HG02678 (cell line): Measurements from ENCODE around the gene DPH5.
"Not testable (repeated sequence)": the region's sequence is repeated elsewhere in the genome, so short reads cannot be mapped to it uniquely, and the experiment has no call there.

Experiments used
- ATAC-seq: cut with Tn5 transposase; IDR thresholded peaks from one replicate; pipeline ENCODE4 v1.9.1; 2021; ENCODE audit warnings: mild to moderate bottlenecking, moderate library complexity; ENCODE audit not compliant: unreplicated experiment

Gene DPH5

DNA sequence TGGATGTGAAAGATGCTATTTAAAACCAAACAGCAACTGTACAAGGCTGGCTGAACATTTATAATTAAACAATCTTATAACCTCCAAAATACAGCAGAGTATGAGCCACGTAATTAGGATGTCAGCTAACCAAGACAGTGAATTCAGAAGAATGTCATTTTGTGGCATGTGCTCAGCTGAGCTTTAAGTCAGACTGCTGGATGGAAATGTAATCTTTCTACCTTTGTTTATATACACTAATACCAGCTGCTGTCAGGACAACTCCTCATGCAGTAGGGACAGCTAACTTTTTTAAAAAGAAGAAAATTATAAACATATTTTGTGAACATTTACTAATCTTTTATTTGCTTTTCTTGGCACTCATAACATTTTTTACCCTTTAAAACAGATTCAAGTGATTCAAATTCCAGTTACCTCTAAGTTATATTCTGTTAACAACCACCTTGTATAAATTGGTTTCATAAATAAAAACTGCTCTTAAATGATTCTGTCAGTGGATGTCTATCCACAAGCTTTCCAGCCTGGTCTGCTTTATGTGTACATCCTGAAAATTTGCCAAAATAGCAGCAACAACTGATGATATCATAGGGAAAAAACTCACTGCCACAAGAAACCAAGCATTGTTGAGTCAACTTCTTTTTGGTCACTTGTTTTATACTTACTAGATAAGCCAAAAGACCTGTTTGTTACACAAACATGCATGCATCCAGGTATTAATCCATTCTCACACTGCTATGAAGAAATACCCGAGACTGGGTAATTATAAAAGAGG, 36.1 kb downstream of the DPH5 start:
- ATAC-seq = no peak

DNA sequence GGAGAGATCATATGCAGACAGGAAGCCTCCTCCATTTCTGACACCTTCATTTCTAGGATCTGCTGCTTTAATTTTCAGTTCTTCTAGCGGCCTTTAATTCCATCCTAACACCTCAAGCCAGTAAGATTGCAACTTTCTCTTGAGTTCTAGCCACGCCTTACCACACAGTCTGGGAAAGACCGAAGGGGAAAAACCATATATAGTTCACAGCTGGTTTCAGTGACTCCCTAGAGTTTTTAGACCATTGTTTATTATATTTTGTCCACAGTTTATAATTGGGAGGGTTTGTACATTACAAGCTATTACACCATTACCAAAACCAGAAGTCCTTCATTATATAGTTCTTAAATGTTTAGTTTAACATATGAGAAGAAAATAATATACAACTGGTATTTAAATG, 37.5 kb downstream of the DPH5 start:
- ATAC-seq = no peak

DNA sequence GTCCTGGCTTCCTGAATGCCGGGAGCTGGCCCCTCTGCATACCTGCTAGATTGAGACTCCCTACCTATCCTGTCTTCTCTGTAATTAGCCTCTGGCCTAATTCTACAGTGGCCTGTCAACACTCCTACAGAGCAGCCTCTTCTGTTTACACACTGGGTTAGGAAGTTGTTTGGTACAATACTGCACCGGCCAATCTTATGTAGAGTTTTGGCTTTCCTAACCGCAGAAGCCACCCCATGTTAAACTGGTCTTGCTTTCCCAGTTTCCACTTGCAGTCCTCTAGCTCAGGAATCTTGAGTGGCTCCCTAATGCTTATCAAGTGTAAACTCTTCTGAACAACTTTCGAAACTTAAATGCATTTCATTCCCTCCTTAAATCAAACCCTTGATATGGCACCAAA, 42.8 kb downstream of the DPH5 start:
- no peak for ATAC-seq

DNA sequence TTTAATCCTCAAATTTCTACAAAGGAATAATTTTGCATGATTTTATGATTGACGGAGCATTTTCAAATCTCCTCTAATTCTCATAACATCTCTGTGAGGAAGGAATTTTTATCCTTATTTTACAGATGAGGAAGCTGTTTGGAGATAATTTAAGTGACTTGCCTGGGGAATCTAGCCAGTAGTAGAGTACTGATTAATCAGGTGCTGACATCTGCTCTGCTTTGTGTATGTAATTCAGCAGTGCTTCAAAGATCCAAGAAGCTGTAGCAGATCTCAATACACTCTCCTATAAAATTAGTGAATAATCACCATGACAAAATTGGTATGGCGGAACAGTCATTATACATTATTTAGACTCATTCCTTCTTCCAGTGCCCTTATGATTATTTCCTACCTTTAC, 46.0 kb downstream of the DPH5 start:
- no peak for ATAC-seq

DNA sequence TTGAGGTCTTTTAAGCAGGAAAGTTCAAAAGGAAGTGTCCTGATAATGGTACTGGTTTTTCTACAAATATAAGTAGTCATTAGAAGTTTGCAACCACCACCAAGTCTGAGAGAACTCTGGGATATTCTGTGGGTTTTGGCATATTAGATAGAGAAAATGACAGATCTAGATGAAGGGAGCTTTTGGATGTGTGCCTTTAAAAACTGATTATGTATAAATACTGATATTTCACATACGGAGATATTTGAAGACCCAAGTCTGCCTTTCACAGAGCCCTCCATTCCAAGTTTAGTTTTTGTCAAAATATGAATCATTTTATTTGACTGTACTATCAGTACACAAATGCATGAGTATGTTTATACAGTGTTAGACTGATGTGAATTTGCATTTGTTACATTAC, 48.6 kb downstream of the DPH5 start:
- no peak for ATAC-seq

DNA sequence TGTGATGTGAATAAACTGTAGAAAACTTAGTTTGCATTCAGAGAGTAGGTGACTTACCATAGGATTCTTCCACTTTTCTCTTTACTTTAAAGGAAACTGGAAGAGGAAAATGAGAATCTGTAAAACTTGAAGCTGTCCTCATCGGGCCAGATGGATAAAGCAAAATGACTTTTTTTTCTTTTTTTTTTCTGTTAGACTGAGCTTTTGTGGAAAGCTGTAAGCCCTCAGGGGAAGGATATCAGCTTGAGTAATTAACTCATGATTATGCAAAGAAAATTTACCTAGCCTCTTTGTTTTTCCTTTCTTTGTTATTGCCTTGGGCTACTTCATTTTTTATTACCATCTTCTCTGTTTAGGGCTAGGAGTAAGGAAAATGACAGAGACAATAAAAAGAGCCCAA, 53.4 kb downstream of the DPH5 start:
- ATAC-seq = no peak

DNA sequence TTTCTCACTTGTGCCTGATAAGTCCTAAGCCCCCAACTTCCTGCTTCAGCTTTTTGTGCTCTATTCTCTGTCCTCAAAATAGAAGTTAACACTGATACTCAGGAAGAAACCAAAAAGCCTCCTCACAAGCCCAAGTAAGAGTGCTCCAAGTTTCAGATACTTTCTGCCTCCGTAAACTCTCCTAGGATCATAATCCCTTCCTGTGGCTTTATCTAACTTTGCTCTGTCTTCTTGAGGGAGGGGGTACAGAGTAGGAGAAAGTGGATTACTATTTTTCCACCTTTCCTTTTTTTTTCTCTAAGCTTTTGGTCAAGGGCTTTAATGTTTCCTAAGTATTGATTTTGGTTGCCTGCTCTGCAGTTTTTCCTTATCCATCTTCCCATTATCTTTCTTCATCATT, 54.6 kb downstream of the DPH5 start:
- no peak for ATAC-seq

DNA sequence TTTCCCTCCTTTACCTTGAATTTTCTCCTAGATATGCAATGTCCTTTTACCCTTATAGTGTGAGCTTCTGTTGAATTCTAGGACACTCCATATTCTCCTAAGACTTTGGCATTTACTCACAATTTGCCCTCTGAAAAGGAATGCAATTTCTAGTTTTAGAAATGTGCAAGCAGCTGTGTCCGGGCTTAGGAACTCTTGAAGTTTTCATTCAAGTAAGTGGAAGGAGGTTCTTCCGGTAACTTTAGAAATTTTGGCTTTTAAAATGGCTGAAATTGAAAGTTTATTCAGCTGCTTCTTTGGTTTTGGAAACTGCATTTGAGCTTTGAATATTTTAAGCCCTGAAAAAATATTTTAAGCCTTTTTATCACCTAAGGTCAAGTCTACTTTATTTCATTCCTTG, 56.3 kb downstream of the DPH5 start:
- ATAC-seq = no peak

DNA sequence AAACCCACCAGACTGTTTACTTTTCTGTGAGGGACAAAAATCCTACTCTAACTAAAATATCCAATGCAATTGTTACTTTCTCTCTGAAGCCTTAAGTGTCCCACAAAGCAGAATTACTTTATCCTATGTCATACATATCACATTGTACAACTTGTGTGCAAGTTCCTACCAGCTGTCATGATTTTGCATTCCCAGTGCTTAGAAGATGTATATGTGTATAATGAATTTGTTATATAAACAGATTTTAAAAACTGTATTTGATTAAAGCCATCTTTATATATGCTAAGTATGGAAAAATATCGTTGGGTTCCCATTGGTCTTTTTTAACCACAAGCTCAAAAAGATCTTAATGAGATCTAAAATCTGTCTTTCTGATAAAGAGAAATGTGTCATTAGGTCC, 57.0 kb downstream of the DPH5 start:
- ATAC-seq = no peak

DNA sequence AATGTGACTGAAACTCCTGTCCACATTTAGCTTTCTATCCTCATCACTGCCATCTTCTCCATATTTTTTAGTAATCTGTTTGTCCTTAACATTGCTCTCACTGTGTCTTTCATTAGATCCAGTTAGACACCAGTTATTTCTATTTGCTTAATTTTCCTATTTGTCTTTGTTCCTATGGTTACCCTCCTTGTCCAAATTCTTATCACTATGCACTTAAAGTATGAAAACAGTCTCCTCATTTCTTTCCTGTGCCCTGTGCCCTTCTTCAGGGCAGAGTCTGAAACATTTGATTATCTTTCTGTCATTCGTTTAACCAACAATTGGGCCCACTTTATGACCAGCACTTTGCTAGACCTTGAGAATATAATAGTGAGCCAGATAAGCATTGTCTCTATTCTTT, 65.5 kb downstream of the DPH5 start:
- no peak for ATAC-seq

DNA sequence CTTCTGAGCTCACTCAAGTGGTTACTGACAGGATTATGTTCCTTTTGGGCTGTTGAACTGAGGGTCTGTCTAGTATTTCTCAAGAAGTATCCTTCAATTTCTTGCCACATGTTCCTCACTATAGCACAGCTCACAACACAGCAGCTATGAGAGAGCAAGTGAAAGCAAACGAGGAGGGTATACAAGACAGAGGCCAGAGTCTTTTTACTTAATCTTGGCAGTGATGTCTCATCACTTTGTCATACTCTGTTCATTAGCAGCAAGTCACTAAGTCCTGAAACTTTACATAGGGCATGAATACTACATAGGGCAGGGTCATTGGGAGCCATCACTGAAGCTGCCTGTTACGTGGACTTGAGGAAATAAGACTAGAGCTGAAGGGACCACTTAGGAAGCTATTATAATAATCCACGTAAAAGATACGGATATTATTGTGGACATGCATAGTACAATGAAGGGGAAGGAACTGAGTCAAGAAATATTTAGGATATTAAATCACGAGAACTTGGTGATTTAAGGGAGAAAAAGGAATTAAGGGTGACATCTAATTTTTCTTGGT, 66.0 kb downstream of the DPH5 start:
- ATAC-seq = no peak

DNA sequence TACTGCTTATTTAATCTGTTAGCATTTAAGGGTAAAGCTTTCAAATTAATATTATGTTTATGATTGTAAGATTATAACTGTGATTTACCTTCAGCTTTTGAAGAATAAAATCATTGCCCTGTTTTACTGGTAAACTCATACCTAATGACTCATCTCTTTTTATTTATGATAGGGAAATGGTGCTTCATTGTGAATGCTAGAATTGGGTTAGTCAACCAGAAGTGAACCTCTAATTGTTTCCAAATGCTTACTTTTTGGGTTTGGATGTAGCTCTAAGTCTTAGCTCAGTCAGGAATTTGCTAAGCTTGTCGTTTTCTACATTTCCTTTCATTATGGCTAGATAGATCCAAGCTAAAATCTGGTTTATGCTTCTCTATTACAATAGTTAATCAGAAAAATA, 70.3 kb downstream of the DPH5 start:
- no peak for ATAC-seq

DNA sequence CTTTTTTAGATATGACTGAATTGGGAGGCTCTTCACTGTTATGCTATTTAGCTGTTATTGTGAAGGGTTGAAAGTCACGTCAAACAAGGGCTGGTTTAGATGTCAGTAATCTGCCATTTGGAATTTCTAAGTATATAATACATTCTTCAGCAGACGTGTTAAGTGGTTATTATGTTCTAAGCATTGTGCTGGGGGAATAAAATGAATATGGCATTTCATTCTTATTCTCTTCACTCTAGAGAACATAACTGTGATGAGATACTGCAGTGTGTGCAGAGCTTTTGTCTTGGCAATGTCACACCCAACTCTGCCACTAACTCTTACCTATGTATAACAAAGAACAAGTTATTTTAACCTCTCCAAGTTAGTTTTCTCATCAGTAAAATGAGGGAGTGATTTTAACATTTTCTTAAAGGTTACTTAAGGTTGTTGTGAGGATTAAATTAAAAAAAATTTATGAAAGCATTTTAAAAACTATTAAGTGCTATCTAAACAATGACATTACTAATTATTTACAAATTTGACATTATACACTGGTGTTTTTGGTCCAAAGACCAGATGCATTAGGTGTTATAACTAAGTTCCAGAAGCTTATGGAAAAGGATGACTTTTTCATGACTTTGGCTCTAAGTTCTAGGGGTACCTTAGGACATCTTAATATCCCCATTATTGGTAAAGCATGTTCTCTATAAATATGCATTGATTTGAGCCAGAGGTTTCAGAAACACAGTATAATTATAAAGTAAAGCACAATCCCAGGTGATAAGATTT, 71.4 kb downstream of the DPH5 start:
- ATAC-seq = no peak

DNA sequence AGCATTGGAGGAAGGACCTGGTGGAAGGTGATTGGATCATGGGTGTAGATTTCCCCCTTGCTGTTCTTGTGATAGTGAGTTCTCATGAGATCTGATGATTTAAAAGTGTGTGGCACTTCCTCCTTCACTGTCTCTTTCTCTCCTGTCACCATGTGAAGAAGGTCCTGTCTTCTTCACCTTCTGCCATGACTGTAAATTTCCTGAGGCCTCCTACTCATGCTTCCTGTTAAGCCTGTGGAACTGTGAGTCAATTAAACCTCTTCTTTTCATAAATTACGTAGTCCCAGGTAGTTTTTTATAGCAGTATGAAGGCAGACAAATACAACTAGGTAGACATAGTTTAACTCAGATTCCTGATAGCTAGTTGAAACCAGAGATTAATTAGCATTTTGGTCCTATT, 72.6 kb downstream of the DPH5 start:
- not testable (repeated sequence) for ATAC-seq

DNA sequence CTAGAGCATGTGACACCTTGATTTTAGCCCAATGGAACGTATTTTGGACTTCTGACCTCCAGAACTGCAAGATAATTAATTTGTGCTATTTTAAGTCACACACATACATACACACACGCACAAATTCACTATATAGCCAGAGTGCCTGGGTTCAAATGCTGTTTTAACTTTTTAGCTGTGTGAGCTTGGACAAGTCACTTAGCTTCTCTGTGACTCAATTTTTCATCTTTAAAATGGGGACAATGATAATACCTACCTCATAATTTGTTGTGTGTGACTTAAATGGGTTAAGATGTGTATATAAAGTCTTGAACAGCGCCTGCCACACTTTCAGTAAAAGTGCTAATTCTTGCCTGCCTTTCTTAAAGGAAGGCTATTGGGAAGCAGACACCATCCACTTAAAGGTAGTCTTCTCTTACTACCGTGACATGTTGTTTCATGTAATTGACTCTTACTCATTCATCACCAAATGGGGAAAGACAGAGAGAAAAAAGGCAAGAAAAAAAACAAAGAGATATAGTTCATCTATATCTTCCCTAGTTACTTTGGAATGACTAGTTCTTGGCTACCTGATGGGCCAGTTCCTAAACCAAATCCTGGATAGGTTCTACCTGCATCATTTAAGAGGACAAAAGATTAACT, 73.4 kb downstream of the DPH5 start:
- ATAC-seq = no peak

DNA sequence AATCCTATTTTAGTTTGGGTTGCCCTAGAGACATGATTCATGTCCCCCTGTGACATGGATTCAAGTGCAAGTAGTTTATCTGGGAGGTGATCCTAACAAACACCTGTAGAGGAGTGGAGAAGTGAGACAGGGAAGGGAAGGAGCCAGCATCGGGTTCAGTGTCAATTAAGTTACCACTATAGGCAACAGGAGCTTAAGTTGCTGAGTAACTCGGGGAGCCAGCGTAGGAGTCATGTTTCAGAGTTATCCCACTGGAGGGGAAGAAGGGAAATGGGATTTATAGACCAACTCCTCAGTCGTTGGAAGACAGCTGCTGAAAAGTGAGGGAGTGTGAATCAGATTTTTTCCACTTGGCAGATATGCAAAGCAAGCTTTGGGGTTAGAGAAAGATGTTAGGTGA, 74.8 kb downstream of the DPH5 start:
- ATAC-seq = no peak

DNA sequence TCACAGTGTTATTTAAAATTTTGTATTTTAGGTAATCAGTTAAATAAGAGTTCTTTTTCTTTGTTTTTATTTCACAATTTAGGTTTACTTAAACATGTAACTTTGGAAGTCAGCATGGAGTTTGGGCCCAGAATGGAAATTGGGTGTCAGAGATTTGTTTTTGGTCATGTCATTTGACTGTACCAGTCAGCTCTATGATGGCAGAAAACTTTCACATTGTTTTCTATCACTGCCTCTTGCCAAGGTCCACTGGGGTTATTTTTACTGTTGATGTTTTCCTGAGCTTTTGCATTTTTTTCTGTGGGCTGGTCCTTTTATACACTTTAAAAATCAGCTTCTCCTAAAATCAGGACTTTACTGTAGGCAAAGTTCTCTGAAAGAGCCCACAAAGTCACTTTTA, 75.2 kb downstream of the DPH5 start:
- ATAC-seq = no peak

DNA sequence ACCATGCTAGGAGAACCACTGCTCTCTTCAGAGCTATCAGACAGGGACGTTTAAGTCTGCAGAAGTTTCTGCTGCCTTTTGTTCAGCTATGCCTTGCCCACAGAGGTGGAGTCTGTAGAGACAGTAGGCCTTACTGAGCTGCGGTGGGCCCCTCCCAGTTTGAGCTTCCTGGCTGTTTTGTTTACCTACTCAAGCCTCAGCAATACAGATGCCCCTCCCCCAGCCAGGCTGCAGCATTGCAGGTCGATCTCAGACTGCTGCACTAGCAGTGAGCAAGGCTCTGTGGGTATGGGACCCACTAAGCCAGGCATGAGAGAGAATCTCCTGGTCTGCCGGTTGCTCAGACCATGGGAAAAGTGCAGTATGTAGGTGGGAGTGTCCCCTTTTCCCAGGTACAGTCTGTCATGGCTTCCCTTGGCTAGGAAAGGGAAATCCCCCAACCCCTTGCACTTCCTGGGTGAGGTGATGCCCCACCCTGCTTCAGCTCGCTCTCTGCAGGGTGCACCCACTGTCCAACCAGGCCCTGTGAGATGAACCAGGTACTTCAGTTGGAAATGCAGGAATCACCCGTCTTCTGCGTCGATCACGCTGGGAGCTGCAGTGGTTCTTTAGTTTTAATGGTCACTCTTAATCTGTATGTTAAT, 75.9 kb downstream of the DPH5 start:
- ATAC-seq = peak; percentile 84

DNA sequence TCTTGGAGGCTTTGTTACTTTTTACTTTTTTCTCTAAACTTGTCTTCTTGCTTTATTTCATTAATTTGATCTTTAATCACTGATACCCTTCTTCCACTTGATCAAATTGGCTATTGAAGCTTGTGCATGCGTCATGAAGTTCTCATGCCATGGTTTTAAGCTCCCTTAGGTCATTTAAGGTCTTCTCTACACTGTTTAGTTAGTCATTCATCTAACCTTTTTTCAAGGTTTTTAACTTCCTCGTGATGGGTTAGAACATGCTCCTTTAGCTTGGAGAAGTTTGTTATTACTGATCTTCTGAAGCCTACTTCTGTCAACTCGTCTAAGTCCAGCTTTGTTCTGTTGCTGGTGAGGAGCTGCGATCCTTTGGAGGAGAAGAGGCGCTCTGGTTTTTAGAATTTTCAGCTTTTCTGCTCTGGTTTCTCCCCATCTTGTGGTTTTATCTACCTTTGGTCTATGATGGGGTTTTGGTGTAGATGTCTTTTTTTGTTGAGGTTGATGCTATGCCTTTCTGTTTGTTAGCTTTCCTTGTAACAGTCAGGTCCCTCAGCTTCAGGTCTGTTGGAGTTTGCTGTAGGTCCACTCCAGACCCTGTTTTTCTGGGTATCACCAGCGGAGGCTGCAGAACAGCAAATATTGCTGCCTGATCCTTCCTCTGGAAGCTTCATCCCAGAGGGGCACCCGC, 76.7 kb downstream of the DPH5 start:
- ATAC-seq = not testable (repeated sequence)

DNA sequence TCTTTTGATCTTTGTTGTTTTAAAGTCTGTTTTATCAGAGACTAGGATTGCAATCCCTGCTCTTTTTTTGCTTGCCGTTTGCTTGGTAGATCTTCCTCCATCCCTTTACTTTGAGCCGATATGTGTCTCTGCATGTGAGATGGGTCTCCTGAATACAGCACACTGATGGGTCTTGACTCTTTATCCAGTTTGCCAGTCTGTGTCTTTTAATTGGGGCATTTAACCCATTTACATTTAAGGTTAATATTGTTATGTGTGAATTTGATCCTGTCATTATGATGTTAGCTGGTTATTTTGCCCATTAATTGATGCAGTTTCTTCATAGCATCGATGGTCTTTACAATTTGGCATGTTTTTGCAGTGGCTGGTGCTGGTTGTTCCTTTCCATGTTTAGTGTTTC, 77.8 kb downstream of the DPH5 start:
- not testable (repeated sequence) for ATAC-seq

DNA sequence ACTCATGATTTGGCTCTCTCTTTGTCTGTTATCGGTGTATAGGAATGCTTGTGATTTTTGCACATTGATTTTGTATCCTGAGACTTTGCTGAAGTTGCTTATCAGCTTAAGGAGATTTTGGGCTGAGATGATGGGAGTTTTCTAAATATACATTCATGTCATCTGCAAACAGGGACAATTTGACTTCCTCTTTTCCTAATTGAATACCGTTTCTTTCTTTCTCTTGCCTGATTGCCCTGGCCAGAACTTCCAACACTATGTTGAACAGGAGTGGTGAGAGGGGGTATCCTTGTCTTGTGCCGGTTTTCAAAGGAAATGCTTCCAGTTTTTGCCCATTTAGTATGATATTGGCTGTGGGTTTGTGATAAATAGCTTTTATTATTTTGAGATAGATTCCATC, 79.5 kb downstream of the DPH5 start:
- not testable (repeated sequence) for ATAC-seq
